GM12801 (cell line): ENCODE results near the gene ADAMTS20.

Experiments
- TF ChIP-seq, protein P1 (sequence below): IDR thresholded peaks from one replicate; pipeline ENCODE4 v1.5.1; 2011; ENCODE audit warnings: control low read depth; ENCODE audit not compliant: insufficient read length; ENCODE audit errors: extremely low read depth

The ADAMTS20 gene

DNA sequence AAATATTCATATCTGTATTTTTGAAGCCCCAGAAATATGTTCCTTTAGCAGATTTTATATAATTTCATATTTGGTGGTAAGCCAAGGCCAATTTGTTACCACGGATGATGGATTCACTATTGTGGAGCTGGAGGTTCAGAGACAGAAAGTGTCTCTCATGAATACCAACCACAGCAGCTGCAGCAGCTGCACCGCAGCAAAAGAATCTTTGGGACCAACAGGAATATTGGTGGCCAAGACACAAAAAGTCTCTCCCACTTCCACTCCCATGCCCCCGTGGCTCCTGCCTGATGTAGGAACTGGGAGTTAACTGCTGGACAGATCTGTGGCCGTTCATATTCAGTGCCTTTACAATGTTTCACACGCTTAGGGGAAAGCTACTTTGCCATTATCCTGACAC is 155.3 kb downstream of the ADAMTS20 start:
- TF ChIP-seq, protein P1, sequence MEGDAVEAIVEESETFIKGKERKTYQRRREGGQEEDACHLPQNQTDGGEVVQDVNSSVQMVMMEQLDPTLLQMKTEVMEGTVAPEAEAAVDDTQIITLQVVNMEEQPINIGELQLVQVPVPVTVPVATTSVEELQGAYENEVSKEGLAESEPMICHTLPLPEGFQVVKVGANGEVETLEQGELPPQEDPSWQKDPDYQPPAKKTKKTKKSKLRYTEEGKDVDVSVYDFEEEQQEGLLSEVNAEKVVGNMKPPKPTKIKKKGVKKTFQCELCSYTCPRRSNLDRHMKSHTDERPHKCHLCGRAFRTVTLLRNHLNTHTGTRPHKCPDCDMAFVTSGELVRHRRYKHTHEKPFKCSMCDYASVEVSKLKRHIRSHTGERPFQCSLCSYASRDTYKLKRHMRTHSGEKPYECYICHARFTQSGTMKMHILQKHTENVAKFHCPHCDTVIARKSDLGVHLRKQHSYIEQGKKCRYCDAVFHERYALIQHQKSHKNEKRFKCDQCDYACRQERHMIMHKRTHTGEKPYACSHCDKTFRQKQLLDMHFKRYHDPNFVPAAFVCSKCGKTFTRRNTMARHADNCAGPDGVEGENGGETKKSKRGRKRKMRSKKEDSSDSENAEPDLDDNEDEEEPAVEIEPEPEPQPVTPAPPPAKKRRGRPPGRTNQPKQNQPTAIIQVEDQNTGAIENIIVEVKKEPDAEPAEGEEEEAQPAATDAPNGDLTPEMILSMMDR, result no peak

DNA sequence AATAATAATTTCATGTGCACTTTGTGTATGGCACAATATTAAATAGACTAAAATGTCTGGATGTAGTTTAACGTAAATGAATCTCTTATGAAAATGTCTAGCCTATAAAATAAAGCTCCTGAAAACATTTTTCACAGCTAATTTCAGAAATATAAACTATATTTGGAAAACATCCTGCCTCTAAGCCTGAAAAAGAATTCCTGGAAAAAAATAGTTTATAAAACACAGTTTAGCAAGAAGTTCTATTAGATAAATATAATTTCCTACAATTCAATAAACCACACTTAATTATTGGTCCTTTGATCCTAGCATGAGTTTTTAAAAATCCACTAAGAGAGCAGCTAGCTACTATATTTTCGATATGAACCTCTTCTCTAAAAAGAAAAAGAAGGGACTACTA is 159.9 kb downstream of the ADAMTS20 start:
- TF ChIP-seq, protein P1, result no peak

DNA sequence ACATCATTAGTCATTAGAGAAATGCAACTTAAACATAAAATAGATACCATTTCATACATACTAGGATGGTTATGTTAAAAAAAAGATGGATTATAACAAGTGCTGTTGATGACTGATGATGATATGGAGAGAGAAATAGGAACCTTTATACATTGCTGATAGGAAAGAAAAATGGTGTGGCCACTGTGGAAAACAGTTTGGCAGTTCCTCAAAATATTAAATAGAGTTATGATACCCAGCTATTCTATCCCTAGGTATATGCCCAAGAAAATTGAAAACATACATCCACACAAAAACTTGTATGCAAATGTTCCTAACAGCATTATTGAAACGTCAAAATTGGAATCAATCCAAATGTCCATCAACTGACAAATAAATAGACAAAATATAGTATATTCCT is 170.1 kb downstream of the ADAMTS20 start:
- TF ChIP-seq, protein P1, result no peak

DNA sequence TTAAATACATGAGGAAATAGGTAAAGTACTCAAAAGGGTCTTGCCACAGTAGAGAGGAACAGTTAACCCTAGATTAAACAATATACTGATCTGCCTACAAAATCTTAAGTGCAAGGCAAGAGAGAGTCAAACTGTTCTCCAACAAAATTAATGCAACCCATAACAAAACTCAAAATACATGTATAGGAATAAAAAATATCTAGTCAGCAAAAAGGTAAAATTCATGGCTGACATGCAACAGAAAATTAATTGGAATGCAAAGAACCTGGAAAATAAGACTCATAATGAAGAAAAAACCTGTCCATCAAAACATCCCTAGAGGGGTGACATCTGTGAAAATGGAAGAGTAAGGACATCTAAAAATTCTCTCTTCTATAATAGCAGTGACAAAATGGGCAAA is 173.6 kb downstream of the ADAMTS20 start:
- TF ChIP-seq, protein P1, result no peak

DNA sequence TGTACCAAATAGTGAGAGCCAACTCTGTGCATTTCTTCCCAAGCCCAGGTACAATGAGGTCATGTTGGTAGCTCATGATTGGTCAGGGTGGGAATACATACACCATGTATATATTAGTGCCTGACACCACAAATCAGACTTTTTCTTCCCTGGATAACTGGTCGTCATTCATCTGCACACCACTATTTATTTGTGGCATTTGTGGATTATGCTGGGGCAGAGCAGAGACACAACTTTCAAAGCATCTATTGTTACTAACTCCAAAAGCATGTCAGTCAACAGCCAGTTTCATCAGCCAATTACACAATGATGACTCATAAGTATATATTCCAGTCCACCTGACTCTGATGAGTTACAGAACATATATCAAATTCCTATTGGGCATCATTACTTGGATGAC is 181.7 kb downstream of the ADAMTS20 start:
- TF ChIP-seq, protein P1, result no peak

DNA sequence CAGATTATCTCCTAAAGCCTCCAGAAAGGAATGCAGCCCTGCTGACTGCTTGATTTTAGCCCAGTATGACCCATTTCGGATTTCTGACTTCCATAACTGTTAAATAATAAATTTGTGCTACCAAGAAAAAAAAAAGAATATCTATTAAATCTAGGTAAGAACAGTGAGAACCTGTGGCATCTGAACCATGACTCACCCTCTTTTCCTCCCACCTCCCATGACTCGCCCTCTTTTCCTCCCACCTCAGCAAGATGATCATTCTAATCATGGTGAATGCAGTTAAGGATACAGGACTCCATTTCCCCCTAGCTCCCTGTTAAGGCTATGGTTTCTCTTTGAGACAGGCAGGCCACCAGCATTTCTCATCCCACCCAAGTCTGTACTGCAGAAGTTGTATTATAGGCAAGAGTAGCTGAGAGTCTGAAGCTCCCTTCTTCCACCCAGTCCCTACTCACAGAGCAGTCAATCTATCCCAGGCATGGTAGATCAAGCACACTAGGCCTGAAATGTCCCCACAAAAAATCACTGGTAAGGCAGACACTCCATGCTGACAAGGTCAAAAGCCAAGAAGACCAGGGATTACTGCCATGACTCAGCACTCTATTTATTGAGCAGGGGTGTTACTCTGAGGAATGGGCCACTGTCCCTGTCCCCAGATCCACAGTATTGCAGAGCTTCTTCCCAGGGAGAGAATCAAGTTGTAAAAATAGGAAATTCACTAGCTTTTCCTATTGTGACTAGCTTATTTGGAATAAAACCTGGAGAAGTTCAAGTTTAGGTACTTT is 188.9 kb downstream of the ADAMTS20 start:
- TF ChIP-seq, protein P1, result no peak

DNA sequence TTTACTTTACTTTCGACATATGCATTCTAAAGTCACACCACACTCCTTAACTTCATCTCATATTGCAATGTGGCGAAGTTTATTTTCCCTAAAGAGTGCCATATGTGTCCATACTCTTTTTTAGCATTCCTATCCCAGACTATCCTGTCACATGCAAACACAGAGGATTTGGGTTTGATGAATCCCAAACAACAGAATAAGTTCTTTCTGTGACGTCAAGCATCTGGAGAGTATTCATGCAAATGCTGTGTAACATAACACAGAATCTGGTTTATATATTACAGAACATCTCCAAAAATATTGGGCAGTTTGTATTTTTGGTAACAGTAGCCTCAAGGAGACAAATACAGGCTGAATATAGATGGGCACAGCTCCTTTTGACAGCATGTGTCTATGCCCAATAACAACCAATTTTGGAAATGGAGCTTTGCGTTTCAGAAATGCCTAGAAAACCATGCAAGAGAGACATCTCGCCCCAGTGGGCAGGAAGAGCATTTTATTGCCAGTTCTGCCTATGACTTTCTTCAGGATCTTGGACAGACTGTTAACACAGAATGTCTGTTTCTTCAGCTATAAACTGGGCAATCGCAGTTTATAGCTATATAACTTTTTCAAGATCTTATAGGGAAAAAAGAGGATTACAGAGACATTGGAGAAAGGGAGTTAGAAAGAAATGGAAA is 190.8 kb downstream of the ADAMTS20 start:
- TF ChIP-seq, protein P1, result no peak
